Loucy (cell line): ENCODE results near the gene ACSL5.
"Not testable (repeated sequence)": the region's sequence is repeated elsewhere in the genome, so short reads cannot be mapped to it uniquely, and the experiment has no call there.

Experiments
- EZH2phosphoT487 ChIP-seq: fragments of 200-600 bp; IDR thresholded peaks from 2 replicates; pipeline ENCODE4 v1.6.1; 2018; ENCODE audit warnings: antibody characterized with exemption, mild to moderate bottlenecking, moderate library complexity, borderline replicate concordance
- TF ChIP-seq, protein P1 (sequence below): fragments of 200-600 bp; sonication (generic); conservative IDR thresholded peaks from 2 replicates; pipeline ENCODE4 v1.5.1; 2014; ENCODE audit warnings: mild to moderate bottlenecking, antibody characterized with exemption, low read length

DNA sequence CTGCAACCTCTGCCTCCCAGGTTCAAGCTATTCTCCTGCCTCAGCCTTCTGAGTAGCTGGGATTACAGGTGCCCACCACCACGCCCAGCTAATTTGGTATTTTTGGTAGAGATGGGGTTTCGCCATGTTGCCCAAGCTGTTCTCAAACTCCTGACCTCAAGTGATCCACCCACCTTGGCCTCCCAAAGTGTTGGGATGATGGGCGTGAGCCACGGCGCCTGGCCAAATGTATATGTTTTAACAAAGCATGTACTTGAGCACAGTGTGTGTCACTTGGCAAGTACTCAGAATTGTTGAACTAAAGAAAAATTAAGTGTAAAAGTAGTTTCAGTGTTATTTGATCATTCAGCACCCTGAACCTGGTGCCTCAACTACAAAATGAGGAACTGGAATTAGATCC lies 90.2 kb downstream of the ACSL5 start:
- TF ChIP-seq, protein P1, sequence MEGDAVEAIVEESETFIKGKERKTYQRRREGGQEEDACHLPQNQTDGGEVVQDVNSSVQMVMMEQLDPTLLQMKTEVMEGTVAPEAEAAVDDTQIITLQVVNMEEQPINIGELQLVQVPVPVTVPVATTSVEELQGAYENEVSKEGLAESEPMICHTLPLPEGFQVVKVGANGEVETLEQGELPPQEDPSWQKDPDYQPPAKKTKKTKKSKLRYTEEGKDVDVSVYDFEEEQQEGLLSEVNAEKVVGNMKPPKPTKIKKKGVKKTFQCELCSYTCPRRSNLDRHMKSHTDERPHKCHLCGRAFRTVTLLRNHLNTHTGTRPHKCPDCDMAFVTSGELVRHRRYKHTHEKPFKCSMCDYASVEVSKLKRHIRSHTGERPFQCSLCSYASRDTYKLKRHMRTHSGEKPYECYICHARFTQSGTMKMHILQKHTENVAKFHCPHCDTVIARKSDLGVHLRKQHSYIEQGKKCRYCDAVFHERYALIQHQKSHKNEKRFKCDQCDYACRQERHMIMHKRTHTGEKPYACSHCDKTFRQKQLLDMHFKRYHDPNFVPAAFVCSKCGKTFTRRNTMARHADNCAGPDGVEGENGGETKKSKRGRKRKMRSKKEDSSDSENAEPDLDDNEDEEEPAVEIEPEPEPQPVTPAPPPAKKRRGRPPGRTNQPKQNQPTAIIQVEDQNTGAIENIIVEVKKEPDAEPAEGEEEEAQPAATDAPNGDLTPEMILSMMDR = not testable (repeated sequence)
- not testable (repeated sequence) for TF ChIP-seq EZH2phosphoT487
